Measurements from ENCODE around the gene URB1.
"Not testable (repeated sequence)": the region's sequence is repeated elsewhere in the genome, so short reads cannot be mapped to it uniquely, and the experiment has no call there.

The URB1 gene

GRCh38 chr21:32316361-32317215 lies 76.2 kb downstream of the URB1 start:
- Histone ChIP-seq H3K36me3 (ENCODE audit: insufficient read depth, insufficient read length, low read length) (peaks cover 99% of the 10 kb centered on the region), H3K27me3 (ENCODE audit: insufficient read depth, insufficient read length) (no peaks in the 10 kb centered on the region), H3K9me3 (ENCODE audit: insufficient read depth, low read length) (no peaks in the 10 kb centered on the region), H3K9ac (ENCODE audit: insufficient read length, low read depth) (no peak overlapping the region), H3K4me3 (ENCODE audit: insufficient read length, low read depth) (no peak overlapping the region), H3K4me1 (ENCODE audit: insufficient read depth, insufficient read length) (peaks cover 9% of the 10 kb centered on the region)
- no peak for DNase-seq (ENCODE audit: low read depth, low spot score)
- TF ChIP-seq ZNF274 (IDR thresholded peaks at IDR 0.05; ENCODE audit: low read depth, low read length) (no peak), YY1 (IDR thresholded peaks at IDR 0.05; ENCODE audit: insufficient read depth, insufficient read length) (no peak), SUZ12 (IDR thresholded peaks at IDR 0.05; ENCODE audit: extremely low read depth, insufficient read depth, insufficient read length) (no peak)

- no peak for TF ChIP-seq SUZ12 (IDR thresholded peaks at IDR 0.05; ENCODE audit: extremely low read depth, insufficient read depth, insufficient read length)
- no peak for TF ChIP-seq ZNF274 (IDR thresholded peaks at IDR 0.05; ENCODE audit: low read depth, low read length)
- no peak for TF ChIP-seq YY1 (IDR thresholded peaks at IDR 0.05; ENCODE audit: insufficient read depth, insufficient read length)
- H3K4me1 ChIP-seq (ENCODE audit: insufficient read depth, insufficient read length), result peaks cover 9% of the 10 kb centered on the region
- H3K36me3 ChIP-seq (ENCODE audit: insufficient read depth, insufficient read length, low read length), result peaks cover 98% of the 10 kb centered on the region
- H3K4me3 ChIP-seq (ENCODE audit: insufficient read length, low read depth), result no peak overlapping the region
- no peaks in the 10 kb centered on the region for H3K9me3 ChIP-seq (ENCODE audit: insufficient read depth, low read length)
- no peaks in the 10 kb centered on the region for H3K27me3 ChIP-seq (ENCODE audit: insufficient read depth, insufficient read length)
- H3K9ac ChIP-seq (ENCODE audit: insufficient read length, low read depth), result no peak overlapping the region
- no peak for DNase-seq (ENCODE audit: low read depth, low spot score)
Measured at GRCh38 chr21:32315511-32316281, 77.1 kb downstream of the URB1 start.

- TF ChIP-seq YY1 (IDR thresholded peaks at IDR 0.05; ENCODE audit: insufficient read depth, insufficient read length) (no peak), ZNF274 (IDR thresholded peaks at IDR 0.05; ENCODE audit: low read depth, low read length) (no peak), SUZ12 (IDR thresholded peaks at IDR 0.05; ENCODE audit: extremely low read depth, insufficient read depth, insufficient read length) (no peak)
- no peak overlapping the region for H3K9ac ChIP-seq (ENCODE audit: insufficient read length, low read depth)
- no peaks in the 10 kb centered on the region for H3K27me3 ChIP-seq (ENCODE audit: insufficient read depth, insufficient read length)
- H3K4me3 ChIP-seq (ENCODE audit: insufficient read length, low read depth), result no peak overlapping the region
- peaks cover 9% of the 10 kb centered on the region for H3K4me1 ChIP-seq (ENCODE audit: insufficient read depth, insufficient read length)
- DNase-seq (ENCODE audit: low read depth, low spot score), result no peak
- no peaks in the 10 kb centered on the region for H3K9me3 ChIP-seq (ENCODE audit: insufficient read depth, low read length)
- peaks cover 90% of the 10 kb centered on the region for H3K36me3 ChIP-seq (ENCODE audit: insufficient read depth, insufficient read length, low read length)
Measured at GRCh38 chr21:32314806-32315205, 78.0 kb downstream of the URB1 start.

GRCh38 chr21:32312976-32313375 lies 79.8 kb downstream of the URB1 start:
- Histone ChIP-seq H3K4me3 (ENCODE audit: insufficient read length, low read depth) (no peak overlapping the region), H3K9me3 (ENCODE audit: insufficient read depth, low read length) (no peaks in the 10 kb centered on the region), H3K27me3 (ENCODE audit: insufficient read depth, insufficient read length) (no peaks in the 10 kb centered on the region), H3K9ac (ENCODE audit: insufficient read length, low read depth) (no peak overlapping the region), H3K4me1 (ENCODE audit: insufficient read depth, insufficient read length) (peaks cover 9% of the 10 kb centered on the region), H3K36me3 (ENCODE audit: insufficient read depth, insufficient read length, low read length) (peaks cover 83% of the 10 kb centered on the region)
- DNase-seq (ENCODE audit: low read depth, low spot score), result no peak
- no peak for TF ChIP-seq ZNF274 (IDR thresholded peaks at IDR 0.05; ENCODE audit: low read depth, low read length)
- TF ChIP-seq SUZ12 (IDR thresholded peaks at IDR 0.05; ENCODE audit: extremely low read depth, insufficient read depth, insufficient read length), result no peak
- no peak for TF ChIP-seq YY1 (IDR thresholded peaks at IDR 0.05; ENCODE audit: insufficient read depth, insufficient read length)

- Histone ChIP-seq H3K9ac (ENCODE audit: insufficient read length, low read depth) (no peak overlapping the region), H3K4me1 (ENCODE audit: insufficient read depth, insufficient read length) (peaks cover 9% of the 10 kb centered on the region), H3K4me3 (ENCODE audit: insufficient read length, low read depth) (no peak overlapping the region), H3K27me3 (ENCODE audit: insufficient read depth, insufficient read length) (no peaks in the 10 kb centered on the region), H3K36me3 (ENCODE audit: insufficient read depth, insufficient read length, low read length) (peaks cover 79% of the 10 kb centered on the region), H3K9me3 (ENCODE audit: insufficient read depth, low read length) (no peaks in the 10 kb centered on the region)
- TF ChIP-seq SUZ12 (IDR thresholded peaks at IDR 0.05; ENCODE audit: extremely low read depth, insufficient read depth, insufficient read length) (no peak), ZNF274 (IDR thresholded peaks at IDR 0.05; ENCODE audit: low read depth, low read length) (no peak), YY1 (IDR thresholded peaks at IDR 0.05; ENCODE audit: insufficient read depth, insufficient read length) (no peak)
- DNase-seq (ENCODE audit: low read depth, low spot score), result no peak
Measured at GRCh38 chr21:32312326-32312725, 80.5 kb downstream of the URB1 start.

- no peaks in the 10 kb centered on the region for H3K9me3 ChIP-seq (ENCODE audit: insufficient read depth, low read length)
- H3K4me1 ChIP-seq (ENCODE audit: insufficient read depth, insufficient read length), result peaks cover 8% of the 10 kb centered on the region
- H3K9ac ChIP-seq (ENCODE audit: insufficient read length, low read depth), result no peak overlapping the region
- peaks cover 77% of the 10 kb centered on the region for H3K36me3 ChIP-seq (ENCODE audit: insufficient read depth, insufficient read length, low read length)
- H3K4me3 ChIP-seq (ENCODE audit: insufficient read length, low read depth), result no peak overlapping the region
- DNase-seq (ENCODE audit: low read depth, low spot score), result no peak
- no peak for TF ChIP-seq ZNF274 (IDR thresholded peaks at IDR 0.05; ENCODE audit: low read depth, low read length)
- TF ChIP-seq YY1 (IDR thresholded peaks at IDR 0.05; ENCODE audit: insufficient read depth, insufficient read length), result no peak
- no peak for TF ChIP-seq SUZ12 (IDR thresholded peaks at IDR 0.05; ENCODE audit: extremely low read depth, insufficient read depth, insufficient read length)
- H3K27me3 ChIP-seq (ENCODE audit: insufficient read depth, insufficient read length), result no peaks in the 10 kb centered on the region
Measured at GRCh38 chr21:32311621-32312020, 81.2 kb downstream of the URB1 start.

GRCh38 chr21:32310976-32311375 lies 81.8 kb downstream of the URB1 start:
- H3K9me3 ChIP-seq (ENCODE audit: insufficient read depth, low read length); DNase-seq (ENCODE audit: low read depth, low spot score); H3K27me3 ChIP-seq (ENCODE audit: insufficient read depth, insufficient read length); H3K4me3 ChIP-seq (ENCODE audit: insufficient read length, low read depth); H3K9ac ChIP-seq (ENCODE audit: insufficient read length, low read depth); H3K4me1 ChIP-seq (ENCODE audit: insufficient read depth, insufficient read length): not testable (repeated sequence)
- peaks cover 73% of the 10 kb centered on the region for H3K36me3 ChIP-seq (ENCODE audit: insufficient read depth, insufficient read length, low read length)

Data from NT2/D1 (cell line).